Ishikawa (cell line): ENCODE measurements around the gene PTPRD.

Source experiments
- CEBPB ChIP-seq: IDR thresholded peaks from 2 replicates; pipeline ENCODE4 v1.6.1; 2012
- EP300 ChIP-seq: IDR thresholded peaks from 2 replicates; pipeline ENCODE4 v1.6.1; 2012; ENCODE audit warnings: borderline replicate concordance
- FOXM1 ChIP-seq: IDR thresholded peaks from 2 replicates; pipeline ENCODE4 v1.6.1; 2012; ENCODE audit warnings: low read depth, borderline replicate concordance
- RAD21 ChIP-seq: IDR thresholded peaks from 2 replicates; pipeline ENCODE4 v1.6.1; 2012; ENCODE audit warnings: low read depth
- REST ChIP-seq: IDR thresholded peaks from 2 replicates; pipeline ENCODE4 v1.6.1; 2012; ENCODE audit warnings: low read depth, mild to moderate bottlenecking
- TAF1 ChIP-seq: IDR thresholded peaks from 2 replicates; pipeline ENCODE4 v1.6.1; 2012; ENCODE audit warnings: low read depth, mild to moderate bottlenecking
- TCF12 ChIP-seq: IDR thresholded peaks from 2 replicates; pipeline ENCODE4 v1.6.1; 2012; ENCODE audit warnings: low read depth
- YY1 ChIP-seq: IDR thresholded peaks from 2 replicates; pipeline ENCODE4 v1.6.1; 2012; ENCODE audit warnings: low read depth
- TF ChIP-seq, protein P1 (sequence below): IDR thresholded peaks from 2 replicates; pipeline ENCODE4 v1.6.1; 2012

DNA sequence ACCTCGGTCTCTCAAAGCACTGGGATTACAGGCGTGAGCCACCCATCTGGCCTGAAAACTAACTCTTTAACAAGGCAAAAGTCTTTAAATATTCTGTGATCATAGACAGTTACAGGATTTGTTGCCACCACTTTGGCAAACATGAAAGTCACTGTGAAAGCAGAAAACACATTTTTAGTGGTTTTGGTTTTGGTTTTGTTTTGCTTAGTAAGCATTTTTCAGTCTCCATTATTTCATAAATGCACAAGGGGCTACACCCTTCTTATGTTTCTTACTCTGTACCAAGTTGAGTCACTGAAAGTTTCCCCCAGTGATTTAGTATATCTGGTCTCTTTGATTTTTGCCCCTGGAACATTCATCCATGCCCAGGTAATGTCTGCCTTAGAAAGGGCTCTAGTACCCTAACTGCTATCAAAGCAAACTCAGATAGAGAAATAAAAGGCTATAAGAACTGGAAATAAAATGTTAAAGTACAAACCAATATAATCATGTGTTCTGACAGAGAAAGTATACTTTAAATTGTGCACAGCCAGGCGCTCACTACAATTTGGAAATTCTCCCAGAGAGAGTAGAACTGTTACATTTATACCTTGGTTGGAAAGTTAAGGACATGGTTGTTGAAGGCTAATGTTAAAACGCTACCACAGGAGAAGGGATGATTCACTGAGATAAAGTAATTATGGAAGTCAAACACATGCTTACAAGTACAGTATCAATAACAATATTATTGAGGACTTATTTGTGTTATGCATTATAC lies 1790.7 kb downstream of the PTPRD start:
- no peak for TF ChIP-seq FOXM1
- TF ChIP-seq RAD21 = no peak
- TF ChIP-seq REST = no peak
- no peak for TF ChIP-seq TCF12
- TF ChIP-seq YY1 = no peak
- no peak for TF ChIP-seq TAF1
- TF ChIP-seq CEBPB = no peak
- no peak for TF ChIP-seq EP300
- TF ChIP-seq, protein P1, sequence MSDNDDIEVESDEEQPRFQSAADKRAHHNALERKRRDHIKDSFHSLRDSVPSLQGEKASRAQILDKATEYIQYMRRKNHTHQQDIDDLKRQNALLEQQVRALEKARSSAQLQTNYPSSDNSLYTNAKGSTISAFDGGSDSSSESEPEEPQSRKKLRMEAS = no peak
